ENCODE measurements around the gene SIK2.
"Not testable (repeated sequence)": the region's sequence is repeated elsewhere in the genome, so short reads cannot be mapped to it uniquely, and the experiment has no call there.

Gene SIK2

DNA sequence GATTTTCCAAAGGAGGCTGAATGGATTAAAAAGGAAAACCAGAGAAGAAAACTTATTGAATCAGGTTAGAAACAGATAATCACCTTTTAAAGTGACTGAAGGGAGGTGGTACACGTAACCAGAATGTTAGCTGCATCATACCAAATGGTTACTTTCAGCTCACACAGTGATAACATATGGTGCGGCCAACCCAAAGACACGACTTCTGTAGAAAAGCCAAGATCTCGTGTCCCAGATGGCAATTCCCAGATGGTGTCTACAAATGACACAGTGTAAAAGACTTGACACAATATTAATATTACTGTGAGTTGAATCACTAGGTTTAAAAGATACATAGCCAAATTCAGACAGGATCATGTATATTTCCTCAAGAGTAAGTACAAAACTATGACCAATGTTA lies 158.8 kb downstream of the SIK2 start:
- no peak for DNase-seq (ENCODE audit: low read depth)

DNA sequence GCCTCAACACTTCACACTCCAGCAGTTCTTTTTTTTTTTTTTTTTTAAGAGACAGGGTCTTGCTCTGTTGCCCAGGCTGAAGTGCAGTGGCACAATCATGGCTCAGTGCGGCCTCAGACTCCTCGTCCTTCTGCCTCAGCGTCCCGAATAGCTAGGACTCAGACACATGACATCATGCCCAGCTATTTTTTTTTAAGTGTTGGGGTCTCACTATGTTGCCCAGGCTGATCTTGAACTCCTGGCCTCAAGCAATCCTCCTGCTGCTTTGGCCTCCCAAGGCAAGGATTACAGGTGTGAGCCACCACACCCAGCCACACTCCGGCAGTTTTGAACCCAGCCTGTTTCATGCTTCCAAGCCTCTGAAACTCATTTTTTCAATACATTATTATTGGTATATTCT lies 160.3 kb downstream of the SIK2 start:
- DNase-seq (ENCODE audit: low read depth) = no peak

DNA sequence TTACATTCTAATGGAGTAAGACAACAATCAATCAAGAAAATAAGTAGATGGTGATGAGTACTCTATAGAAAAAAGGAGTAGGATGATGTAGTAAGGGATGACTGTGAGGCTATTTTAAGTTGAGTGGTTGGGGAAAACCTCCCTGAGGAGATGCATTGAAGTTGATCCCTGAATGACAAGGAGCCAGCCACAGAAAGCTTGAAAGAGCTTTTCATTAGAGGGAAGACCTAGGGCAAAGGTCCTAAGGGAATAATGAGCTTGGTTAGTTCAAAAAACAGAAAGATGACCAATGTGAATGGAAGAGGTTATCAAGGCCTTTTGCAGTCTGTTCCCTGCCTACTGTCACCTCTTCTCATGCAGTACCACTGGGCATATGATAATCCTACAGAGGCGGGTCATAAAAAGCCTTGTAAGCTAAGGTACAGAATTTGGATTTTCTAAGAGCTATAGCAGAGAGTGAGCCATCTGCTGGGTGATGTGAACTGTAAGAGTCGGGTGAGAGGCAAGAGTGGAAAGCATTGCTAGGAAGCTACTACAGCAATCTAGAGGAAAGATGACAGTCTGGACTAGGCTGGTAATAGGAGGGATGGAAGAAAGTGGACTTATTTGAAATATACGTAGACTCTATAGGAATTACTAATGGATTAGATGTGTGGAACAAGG lies 160.9 kb downstream of the SIK2 start:
- DNase-seq (ENCODE audit: low read depth) = no peak

DNA sequence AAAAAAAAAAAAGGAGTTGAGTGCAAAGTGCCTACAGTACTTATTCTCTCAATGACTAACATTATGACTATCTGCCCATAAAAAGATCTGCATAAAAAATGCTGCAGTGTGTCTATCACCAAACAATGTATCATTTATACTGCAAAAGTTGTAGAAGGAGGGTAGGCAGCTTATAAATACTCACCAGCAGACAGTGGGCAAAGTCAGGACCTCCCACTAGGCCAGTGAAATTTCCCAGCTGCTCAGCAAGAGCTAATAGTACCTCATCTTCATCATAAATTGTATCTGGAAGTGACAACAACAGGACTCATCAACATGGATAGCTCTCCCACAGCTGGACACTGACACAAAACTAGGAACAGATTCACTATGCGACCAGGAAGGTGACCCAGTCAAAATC lies 162.4 kb downstream of the SIK2 start:
- no peak for DNase-seq (ENCODE audit: low read depth)

DNA sequence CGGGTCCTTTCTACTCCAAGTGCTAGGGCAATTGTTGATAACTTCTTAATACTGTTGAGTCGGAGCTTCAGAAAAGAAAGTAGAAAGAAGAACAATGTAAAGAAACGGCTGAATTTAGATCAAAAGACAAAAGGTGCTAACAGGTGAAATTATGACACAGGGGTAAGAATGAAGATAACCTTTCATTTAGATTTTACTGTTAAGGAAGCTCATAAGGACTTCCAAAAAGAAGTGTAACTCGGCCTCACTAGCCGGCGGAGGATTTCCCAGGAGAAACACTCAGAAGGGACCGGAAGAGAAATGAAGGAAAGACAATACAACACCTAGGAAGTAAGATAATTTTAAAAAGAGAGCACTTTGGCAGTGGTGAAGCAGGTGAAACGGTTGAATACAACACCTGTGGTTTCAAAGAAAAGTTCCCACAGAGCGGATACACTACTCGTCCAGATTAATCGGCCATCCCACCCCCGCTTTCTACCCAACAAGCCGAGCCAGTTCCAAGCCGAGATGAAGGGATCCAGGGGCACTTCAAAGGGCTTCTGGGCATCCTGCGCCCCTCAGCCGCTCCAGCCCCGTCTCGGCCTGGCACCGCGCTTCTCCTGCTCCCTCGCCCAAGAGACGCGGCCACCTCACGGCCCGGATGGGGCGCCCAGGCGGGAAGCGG lies 163.2 kb downstream of the SIK2 start:
- DNase-seq (ENCODE audit: low read depth) = no peak

DNA sequence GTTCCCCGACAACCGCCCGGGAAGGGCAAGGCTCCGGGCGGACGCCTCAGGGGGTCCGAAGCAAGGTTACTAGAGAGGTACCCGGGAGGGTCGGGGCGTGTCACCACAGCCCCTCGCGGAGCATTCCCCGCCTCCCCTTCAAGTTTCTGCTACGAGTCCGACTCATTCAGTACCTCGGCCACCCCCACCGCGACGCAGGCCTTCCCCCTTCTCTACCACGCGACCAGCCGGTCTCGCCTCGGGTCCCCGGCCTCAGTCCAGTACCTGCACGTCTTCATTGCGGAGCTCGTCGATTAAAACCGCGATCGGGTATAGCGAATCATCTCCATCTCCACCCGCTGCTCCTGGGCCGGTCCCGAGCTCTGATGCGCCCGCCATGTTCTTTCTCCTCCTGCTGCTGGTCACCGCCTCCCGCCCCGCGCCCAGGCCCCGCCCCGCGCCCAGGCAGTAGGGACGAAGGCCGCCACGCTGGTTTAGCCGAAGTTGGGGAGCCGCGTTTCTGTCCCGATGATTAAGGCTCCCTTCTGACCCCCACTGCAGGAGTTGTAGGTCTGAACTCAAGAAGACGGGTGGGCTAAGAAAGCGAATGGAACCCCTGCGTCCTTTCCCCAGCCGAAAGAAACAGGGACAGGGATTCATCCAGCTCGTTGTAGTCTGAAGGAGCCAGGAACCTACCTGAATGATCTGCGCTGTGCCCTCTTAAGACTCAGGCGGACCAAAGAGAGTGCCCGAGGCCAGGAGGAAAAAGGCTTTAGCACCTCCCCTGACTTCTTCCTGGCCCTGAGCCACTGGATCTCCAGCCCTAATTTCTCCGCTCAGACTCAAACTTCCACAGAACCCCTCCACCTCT lies 164.0 kb downstream of the SIK2 start, which contains the start of gene PPP2R1B:
PPP2R1B (minus strand) TSS at position 406 of the 850 bp plus-strand sequence; CDS start at position 378, 28 bp downstream.
- peak; percentile 44 for DNase-seq (ENCODE audit: low read depth)

DNA sequence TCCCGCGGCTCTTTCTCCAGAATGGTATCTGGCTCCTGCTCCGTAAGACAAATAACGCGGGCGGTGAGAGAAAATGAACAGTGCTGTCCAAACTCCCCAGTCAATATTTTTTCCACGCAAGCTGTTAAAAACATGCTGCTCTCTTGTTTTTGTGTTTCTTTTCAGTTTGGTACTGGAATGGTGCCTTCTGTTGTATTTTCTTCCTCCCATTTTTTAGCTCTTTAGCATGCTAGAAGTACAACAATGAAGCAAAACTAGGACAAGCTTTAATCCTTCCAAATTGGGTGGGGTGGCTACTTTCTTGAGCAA lies 164.5 kb downstream of the SIK2 start:
- DNase-seq (ENCODE audit: low read depth) = no peak

DNA sequence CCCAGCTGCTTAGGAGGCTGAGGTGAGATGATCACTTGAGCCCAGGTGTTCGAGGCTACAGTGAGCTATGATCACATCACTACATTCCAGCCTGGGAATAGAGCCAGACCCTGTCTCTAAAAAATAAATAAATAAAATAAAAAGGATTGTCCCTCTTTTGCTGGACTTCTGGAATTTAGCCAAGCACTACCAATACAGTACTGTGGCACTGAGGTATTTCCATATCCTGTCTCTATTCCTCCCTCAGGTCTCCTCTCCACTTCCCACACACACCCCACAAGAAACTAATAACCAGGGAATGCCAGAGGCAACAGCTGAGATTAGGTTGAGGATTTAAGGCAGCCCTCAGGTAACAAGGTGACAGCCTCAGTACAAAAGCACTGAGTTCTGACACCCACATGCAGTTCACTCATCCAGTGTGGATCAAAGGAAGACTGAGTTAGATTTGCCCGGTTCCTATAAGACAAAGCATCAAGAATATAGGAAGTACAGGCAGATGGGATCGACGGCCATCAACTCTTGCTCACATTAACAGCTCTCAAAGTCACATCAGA lies 168.4 kb downstream of the SIK2 start:
- no peak for DNase-seq (ENCODE audit: low read depth)

DNA sequence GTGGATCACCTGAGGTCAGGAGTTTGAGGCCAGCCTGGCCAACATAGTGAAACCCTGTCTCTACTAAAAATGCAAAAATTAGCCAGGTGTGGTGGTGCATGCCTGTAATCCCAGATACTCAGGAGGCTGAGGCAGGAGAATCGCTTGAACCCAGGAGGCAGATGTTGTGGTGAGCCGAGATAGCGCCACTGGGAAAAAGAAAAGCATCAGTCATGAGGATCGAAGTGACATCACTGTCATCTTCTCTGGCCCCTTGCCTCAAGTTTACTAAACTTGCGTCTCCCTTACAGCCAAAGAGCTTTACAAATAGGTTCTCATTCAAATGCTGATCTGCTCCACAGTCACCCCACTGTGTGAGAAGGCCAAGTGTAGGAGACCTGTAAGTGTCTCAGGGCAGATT lies 169.0 kb downstream of the SIK2 start:
- not testable (repeated sequence) for DNase-seq (ENCODE audit: low read depth)

DNA sequence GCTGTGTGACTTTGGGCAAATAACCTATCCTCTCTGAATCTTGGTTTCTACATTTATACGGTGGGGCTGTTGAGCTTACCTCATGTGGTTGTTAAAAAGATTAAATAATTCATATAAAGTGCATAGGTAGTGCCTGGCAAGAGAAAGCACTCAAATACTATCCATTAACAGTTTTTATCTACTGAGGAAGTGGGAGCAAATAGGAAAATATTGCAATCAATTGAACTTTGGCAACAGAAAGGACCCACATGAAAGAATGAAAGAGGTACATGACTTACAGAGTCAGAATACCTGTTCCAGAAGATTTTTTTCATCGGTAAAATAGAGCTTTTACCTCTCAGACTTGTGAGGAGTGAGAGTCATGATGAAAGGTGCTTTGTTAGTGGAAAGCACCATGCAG lies 170.3 kb downstream of the SIK2 start:
- DNase-seq (ENCODE audit: low read depth) = no peak

DNA sequence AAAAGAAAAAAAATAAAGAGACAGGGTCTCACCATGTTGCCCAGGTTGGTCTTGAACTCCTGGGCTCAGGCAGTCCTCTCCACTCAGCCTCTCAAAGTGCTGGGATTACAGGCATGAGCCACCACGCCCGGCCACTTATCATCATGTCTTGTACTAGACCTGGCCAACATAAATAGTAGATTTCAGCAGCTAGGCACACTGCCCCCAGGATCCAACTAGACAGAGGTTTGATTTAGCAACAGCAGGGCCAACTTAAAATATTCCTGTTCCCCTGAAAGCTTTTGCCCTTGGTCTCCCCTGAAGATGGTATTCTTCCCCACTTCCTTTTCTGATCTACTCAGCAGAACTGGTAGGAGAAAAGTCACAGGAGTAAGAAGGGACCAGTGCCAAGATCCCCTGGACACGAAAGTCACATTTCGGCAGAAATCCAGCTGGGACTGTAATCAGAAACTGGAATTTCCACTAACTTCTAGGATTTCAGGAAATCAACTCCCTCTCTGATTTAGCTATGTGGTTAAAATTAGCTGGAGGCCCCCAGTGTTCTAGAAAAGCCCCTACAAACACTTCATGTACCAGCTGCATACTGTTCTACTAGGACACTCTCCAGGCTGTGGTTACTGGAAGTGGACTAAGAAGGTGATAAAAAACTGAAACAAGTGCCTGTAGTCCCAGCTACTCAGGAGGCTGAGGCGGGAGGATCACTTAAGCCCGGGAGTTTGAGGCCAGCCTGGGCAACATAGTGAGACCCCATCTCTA lies 172.9 kb downstream of the SIK2 start:
- DNase-seq (ENCODE audit: low read depth) = no peak

DNA sequence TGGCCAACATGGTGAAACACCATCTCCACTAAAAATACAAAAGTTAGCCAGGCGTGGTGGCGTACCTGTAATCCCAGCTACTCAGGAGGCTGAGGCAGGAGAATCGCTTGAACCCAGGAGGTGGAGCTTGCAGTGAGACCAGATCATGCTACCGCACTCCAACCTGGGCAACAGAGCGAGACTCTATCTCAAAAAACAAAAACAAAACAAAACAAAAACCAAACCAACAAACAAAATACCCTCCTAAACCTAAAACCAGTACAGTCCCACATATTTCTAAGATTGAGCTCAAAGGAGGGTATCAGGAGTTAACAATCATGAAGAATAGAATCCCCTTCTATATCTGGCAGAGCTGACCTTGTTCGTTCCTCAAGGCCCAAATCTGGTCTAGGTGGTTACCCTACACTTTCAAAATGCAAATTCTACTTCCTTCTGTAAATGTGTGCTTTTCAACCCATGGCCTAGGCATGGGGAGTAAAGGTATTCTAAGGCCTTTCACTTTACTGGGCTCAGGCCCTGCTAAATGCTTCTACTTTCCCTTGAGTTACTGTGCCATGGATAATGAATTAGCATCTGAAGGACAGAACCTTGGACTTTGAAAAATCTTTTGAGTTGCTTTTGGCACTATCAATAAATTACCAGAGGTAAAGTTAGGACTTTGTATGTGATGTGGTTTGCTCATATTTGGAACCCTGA lies 174.3 kb downstream of the SIK2 start:
- DNase-seq (ENCODE audit: low read depth) = no peak

DNA sequence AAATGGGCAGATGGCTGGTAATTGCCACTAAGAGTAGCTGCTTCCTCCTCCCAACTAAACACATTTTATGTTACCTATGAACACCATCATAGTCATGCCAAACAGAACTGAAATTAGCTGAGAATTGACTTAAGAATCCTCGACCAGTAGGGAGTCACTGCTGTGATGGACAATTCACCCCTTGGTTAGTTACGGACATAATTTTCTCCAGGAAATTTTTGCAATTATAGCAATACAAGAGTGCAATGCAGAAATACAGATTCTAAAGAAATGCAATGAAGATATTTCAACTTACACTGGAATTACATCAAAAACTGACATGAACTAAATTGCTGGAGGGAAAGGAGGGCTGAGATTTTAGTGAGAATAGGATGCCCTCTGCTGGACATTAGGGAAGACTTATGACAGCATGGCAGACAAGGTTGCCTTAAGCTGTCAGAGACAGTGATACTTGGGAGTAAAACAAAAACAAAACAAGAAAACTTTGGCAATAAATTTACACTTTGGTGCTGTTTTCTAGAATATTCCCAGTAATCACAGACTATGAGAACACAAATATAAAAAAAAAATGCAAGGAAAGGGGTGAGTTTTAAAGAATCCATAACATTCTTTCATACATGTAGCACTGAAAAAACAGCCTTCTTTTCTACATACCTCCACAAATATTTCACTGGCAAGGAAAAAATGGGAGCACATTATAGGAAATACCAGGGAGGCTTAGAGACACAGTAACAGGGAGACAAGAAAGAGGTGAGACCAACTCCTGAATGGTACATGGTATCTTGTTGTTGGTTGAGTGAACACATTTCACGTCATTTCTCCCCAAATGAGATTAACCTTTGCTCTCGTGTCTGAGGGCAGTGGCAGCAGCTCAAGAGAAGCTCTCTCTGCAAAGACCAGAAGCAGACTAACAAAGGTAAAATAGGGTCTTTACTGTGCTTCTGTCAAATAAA lies 175.1 kb downstream of the SIK2 start:
- DNase-seq (ENCODE audit: low read depth) = no peak

DNA sequence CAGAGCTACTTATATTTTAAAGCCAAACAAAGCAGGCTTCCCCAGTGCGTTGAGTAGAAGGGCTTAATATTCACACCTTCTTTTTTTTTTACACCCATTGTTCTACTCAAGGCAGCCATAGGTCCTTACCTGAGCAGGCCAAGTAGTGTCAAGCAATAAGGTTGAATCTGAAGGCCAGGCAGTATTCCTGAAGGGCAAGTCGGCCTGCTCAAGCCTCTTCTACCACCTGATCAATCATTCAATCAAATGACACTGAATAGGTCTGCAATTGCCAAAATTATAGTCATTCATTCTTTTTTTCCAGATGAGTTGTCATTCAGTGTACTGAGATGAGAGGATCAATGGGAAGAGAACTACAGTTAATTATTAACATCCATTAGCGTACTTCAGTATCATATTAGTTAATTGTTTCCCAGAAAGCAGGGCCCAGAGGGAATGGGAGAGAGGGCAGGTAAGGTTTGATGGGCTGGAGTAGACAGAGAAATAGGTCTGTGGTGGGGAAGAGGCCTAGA lies 175.9 kb downstream of the SIK2 start:
- DNase-seq (ENCODE audit: low read depth) = no peak

DNA sequence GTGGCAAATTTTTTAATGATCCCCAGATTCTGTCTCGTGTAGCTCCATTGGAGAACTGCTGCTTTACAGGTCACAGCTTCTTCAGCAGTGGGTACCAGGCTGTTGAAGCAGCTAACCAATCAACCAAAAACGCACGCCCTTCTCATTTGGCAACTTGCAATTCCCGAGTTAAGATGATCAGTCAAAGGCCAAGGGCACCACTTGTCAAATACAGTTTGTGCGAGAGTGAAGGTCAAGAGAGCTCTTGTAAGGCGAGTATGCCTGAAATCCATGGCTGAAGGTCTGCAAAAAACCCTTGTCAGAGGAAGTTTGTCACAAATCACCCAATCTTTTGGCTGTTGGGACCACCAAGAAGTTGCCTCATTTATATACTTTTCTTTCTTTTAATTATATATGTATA lies 176.9 kb downstream of the SIK2 start:
- no peak for DNase-seq (ENCODE audit: low read depth)

All from stimulated activated CD8-positive, alpha-beta memory T cell treated with anti-CD3 and anti-CD28 coated beads, Interleukin-15, amount 100 ng/mL, for 1 hour (primary cell).